ENCODE measurements around the gene APLP1. TPM values are rescaled to one million over a fixed set of nuclear protein-coding genes. Genes with fewer than 3 reads are reported as not detected.
"Not testable (repeated sequence)": the region's sequence is repeated elsewhere in the genome, so short reads cannot be mapped to it uniquely, and the experiment has no call there.

APLP1 gene
- total RNA-seq, 1 donor from 2014 or later: 2.4 TPM

DNA sequence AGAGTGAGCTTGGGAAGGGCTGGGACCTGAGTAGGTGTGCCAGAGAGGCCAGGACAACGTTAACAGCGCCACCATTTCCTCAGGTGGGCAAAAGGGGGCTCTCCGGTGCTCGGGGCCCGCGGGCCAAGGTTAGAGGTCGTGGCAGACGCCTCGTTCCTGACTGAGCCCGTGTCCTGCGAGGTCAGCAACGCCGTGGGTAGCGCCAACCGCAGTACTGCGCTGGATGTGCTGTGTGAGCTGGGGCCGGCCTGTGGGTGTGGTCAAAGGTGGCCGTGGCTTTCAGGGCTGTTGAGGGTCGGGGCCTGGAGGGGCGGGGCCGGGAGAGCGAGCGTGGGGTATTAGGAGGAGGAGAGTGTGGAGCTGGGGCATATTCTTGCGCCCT lies 7.9 kb upstream of the APLP1 start:
- Mint-ChIP-seq H3K4me1 (ENCODE audit: low read depth) (peaks cover 9% of the 10 kb centered on the region), H3K36me3 (ENCODE audit: low read depth) (peaks cover 4% of the 10 kb centered on the region), H3K9me3 (no peaks in the 10 kb centered on the region), H3K4me3 (no peak overlapping the region), H3K27ac (no peak overlapping the region), H3K27me3 (ENCODE audit: insufficient read depth) (peaks cover 47% of the 10 kb centered on the region)
- DNase-seq (ENCODE audit: low spot score): no peak
- intact Hi-C loops (cut with micrococcal nuclease): no loop called here

DNA sequence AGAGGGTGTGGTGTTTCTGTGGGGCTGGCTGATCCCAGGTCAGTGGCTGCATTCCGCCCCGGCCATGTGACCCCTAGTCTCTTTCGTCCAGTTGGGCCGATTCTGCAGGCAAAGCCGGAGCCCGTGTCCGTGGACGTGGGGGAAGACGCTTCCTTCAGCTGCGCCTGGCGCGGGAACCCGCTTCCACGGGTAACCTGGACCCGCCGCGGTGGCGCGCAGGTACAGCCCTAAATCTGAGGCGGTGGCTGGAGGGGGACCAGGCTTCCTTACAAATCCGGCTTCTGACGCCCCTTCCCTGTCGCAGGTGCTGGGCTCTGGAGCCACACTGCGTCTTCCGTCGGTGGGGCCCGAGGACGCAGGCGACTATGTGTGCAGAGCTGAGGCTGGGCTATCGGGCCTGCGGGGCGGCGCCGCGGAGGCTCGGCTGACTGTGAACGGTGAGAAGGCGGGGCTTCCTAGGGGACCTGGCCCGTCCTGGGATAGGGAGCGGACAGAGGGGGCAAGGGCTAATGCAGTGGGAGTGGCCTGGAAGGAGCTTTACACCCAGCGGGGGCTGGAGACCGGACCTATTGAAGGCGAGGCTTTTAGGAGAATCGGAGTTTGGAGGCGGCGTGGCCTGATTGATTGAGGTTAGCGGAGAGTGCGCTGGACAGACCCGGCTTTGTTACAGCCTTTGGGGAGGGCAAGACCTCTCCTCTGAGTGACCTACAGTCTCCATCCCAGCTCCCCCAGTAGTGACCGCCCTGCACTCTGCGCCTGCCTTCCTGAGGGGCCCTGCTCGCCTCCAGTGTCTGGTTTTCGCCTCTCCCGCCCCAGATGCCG lies 7.3 kb upstream of the APLP1 start:
- Mint-ChIP-seq H3K36me3 (ENCODE audit: low read depth) (peaks cover 4% of the 10 kb centered on the region), H3K27me3 (ENCODE audit: insufficient read depth) (peaks cover 44% of the 10 kb centered on the region), H3K4me3 (no peak overlapping the region), H3K27ac (no peak overlapping the region), H3K4me1 (ENCODE audit: low read depth) (peaks cover 9% of the 10 kb centered on the region), H3K9me3 (no peaks in the 10 kb centered on the region)
- DNase-seq (ENCODE audit: low spot score): no peak
- intact Hi-C loops (cut with micrococcal nuclease): no loop called here

DNA sequence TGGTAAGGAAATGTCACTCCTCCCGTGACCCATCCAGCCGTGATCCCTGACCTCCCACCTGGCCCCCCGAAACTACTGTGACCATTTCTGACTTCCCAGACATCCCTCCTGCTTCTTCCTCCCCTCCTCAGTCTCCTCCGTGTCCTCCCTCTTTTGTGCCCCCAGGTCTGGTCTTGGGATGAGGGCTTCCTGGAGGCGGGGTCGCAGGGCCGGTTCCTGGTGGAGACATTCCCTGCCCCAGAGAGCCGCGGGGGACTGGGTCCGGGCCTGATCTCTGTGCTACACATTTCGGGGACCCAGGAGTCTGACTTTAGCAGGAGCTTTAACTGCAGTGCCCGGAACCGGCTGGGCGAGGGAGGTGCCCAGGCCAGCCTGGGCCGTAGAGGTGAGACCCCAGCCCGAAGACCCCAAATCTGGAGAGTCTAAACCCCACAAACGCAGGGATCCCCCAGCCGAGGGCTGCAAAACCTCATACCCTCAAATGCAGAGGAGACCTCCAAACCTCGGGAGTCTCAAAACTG lies 6.7 kb upstream of the APLP1 start:
- no peak for DNase-seq (ENCODE audit: low spot score)
- Mint-ChIP-seq H3K9me3 (no peaks in the 10 kb centered on the region), H3K4me1 (ENCODE audit: low read depth) (peaks cover 9% of the 10 kb centered on the region), H3K4me3 (no peak overlapping the region), H3K27me3 (ENCODE audit: insufficient read depth) (peaks cover 43% of the 10 kb centered on the region), H3K27ac (no peak overlapping the region), H3K36me3 (ENCODE audit: low read depth) (peaks cover 4% of the 10 kb centered on the region)
- intact Hi-C loops (cut with micrococcal nuclease): no loop called here

DNA sequence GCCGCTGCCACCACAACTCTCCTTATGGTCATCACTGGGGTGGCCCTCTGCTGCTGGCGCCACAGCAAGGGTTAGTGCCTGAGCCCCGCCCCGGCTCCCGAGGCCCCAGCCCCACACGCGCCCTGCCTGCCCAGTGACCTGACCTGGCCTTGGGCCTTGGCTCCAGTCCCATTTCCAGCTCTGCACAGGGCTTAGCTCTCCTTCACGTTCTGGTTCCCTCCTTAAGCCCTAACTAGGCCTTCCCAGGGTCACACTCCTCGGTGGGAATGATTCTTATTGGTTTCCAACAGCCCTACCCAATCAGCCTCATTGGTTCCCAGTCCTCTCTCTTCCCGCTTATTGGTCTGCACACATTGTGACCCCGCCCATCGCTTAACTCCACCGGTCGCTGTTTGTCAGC lies 5.8 kb upstream of the APLP1 start:
- Mint-ChIP-seq H3K9me3 (no peaks in the 10 kb centered on the region), H3K36me3 (ENCODE audit: low read depth) (peaks cover 4% of the 10 kb centered on the region), H3K4me3 (no peak overlapping the region), H3K27me3 (ENCODE audit: insufficient read depth) (peaks cover 47% of the 10 kb centered on the region), H3K4me1 (ENCODE audit: low read depth) (peaks cover 3% of the 10 kb centered on the region), H3K27ac (no peak overlapping the region)
- no peak for DNase-seq (ENCODE audit: low spot score)
- intact Hi-C loops (cut with micrococcal nuclease): no loop called here

DNA sequence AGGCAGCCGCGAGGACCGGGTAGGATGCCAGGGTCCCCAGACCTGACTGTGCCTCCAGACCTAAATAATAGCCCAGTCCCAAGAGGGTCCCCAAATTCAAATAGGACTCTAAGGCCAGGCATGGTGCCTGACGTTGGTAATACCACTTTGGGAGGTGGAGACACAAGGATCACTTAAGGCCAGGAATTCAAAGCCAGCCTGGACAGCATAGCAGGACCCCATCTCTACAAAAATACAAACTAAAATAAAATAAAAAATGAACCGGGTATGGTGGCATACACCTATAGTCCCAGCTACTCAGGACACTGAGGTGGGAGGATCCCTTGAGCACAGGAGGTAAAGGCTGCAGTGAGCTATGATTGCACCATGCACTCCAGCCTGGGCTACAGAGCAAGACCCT lies 5.4 kb upstream of the APLP1 start:
- Mint-ChIP-seq H3K27ac (no peak overlapping the region), H3K4me3 (no peak overlapping the region), H3K27me3 (ENCODE audit: insufficient read depth) (peaks cover 52% of the 10 kb centered on the region), H3K9me3 (no peaks in the 10 kb centered on the region), H3K4me1 (ENCODE audit: low read depth) (peaks cover 7% of the 10 kb centered on the region), H3K36me3 (ENCODE audit: low read depth) (peaks cover 6% of the 10 kb centered on the region)
- no peak for DNase-seq (ENCODE audit: low spot score)
- intact Hi-C loops (cut with micrococcal nuclease): no loop called here

DNA sequence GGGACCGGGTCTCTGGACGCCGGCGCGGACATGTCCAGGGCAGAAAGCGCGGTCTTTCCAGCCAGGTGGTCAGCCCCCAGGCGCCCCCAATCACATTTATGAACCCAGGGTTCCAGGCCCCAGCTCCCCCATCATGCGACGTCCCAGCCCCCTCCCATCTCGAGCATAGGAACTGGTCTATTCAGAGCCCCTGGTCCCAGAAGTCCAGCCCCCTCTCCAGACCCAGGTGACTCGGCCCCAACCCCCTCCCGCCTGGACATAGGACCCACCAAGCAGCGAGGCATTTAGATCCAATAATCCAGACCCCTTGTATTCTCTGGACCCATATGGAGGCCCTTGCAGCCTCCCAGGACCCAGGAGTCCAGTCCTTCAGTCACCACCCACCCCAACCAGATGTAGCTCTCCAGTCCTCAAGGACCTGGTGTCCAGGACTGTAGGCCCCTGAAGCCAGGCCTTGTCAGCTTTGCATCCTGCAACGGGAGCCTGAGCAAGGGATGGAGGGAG lies 501 bp downstream of the APLP1 start:
- peak overlapping the region; percentile 62 for H3K4me3 Mint-ChIP-seq
- no peak for DNase-seq (ENCODE audit: low spot score)
- H3K36me3 Mint-ChIP-seq (ENCODE audit: low read depth): peaks cover 2% of the 10 kb centered on the region
- intact Hi-C loops (cut with micrococcal nuclease): loop anchor here (1.0 to 2.0 kb wide), 5 partner anchors 10 to 128 kb away; partner anchors contain the start of genes ARHGAP33 and KIRREL2
- H3K9me3 Mint-ChIP-seq: no peaks in the 10 kb centered on the region
- H3K27me3 Mint-ChIP-seq (ENCODE audit: insufficient read depth): peaks cover 29% of the 10 kb centered on the region
- no peak overlapping the region for H3K27ac Mint-ChIP-seq
- H3K4me1 Mint-ChIP-seq (ENCODE audit: low read depth): peaks cover 23% of the 10 kb centered on the region

DNA sequence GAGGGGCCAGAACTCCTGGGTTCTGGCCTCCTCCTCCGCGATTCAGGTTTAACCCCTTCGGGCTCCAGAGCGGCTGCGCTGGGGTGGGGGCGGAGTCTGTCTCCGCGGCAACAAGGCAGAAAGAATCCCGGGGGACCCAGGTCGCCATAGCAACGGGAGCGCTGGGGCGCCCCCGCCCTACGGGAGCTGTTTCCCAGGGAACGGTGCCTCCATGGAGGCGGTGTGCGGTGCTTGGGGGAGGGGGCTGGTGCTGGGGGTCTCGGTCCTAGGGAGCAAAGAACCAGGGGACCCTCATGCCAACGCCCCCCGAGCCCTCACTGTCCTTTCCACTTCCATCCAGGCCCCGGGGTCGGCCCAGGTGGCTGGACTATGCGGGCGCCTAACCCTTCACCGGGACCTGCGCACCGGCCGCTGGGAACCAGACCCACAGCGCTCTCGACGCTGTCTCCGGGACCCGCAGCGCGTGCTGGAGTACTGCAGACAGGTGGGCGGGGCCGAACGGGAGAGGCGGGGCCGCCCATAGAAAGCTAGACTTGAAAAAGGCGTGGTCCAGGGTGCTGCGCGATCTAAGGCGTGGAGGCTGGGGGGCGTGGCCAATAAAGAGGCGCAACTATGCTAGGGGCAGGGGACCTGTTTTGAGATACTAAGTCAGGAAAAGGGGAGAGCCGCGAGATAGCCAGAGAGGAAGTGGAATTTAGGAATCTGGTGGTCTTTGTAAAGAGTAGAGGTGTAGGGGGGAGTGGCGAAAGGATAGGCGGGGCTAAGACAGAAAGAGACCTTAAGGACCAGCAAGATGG lies 1.2 kb downstream of the APLP1 start:
- intact Hi-C loops (cut with micrococcal nuclease): loop anchor here (1.0 to 2.0 kb wide), 5 partner anchors 10 to 129 kb away; partner anchors contain the start of gene ARHGAP33
- Mint-ChIP-seq H3K36me3 (ENCODE audit: low read depth) (peaks cover 2% of the 10 kb centered on the region), H3K4me1 (ENCODE audit: low read depth) (peaks cover 23% of the 10 kb centered on the region), H3K9me3 (no peaks in the 10 kb centered on the region), H3K27me3 (ENCODE audit: insufficient read depth) (peaks cover 26% of the 10 kb centered on the region), H3K4me3 (peak overlapping the region; percentile 81), H3K27ac (peak overlapping the region; percentile 42)
- peak; percentile 85 for DNase-seq (ENCODE audit: low spot score)

DNA sequence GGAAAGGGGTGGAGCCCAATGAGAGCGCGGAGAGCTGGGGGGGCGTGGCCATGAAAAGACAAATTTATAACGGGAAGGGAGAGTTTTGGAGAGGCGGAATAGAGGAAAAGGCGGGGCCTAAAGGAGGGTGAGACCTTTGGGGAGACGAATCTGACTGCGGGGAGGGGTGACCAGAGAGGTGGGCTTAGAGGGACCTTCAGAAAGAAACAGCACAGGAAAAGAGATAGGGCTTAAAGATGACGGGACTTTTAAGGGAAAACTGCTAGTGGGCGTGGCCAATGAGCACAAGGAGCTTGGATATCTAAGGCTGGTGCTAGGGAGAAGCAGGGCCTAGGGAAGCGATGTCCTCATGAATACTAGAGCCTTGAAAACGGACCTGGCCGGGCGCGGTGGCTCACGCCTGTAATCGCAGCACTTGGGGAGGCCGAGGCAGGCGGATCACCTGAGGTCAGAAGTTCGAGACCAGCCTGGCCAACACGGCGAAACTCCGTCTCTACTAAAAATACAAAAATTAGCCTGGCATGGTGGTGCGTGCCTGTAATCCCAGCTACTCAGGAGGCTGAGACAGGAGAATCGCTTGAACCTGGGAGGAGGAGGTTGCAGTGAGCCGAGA lies 1.9 kb downstream of the APLP1 start:
- Mint-ChIP-seq H3K4me3 (peak overlapping the region; percentile 81), H3K27me3 (ENCODE audit: insufficient read depth) (peaks cover 23% of the 10 kb centered on the region), H3K4me1 (ENCODE audit: low read depth) (peaks cover 23% of the 10 kb centered on the region), H3K27ac (peak overlapping the region; percentile 42)
- DNase-seq (ENCODE audit: low spot score): peak; percentile 66
- intact Hi-C loops (cut with micrococcal nuclease): loop anchor here (1.0 kb wide), 1 partner anchor 61 kb away; no protein-coding TSS in a partner anchor
- H3K9me3 Mint-ChIP-seq; H3K36me3 Mint-ChIP-seq (ENCODE audit: low read depth): not testable (repeated sequence)

DNA sequence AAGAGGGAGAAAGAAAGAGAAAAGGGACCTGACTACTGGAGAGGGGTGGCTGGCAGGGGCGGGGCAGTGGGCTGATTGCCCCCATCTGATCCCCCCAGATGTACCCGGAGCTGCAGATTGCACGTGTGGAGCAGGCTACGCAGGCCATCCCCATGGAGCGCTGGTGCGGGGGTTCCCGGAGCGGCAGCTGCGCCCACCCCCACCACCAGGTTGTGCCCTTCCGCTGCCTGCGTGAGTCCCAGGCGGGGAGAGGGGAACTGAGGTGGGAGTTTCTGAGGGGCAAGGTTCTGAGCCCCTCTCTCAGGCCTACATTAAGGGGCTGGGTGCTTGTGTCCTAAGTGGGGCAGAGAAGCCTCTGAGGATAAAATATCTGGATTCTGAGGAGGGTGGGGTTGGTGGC lies 2.4 kb downstream of the APLP1 start:
- Mint-ChIP-seq H3K27me3 (ENCODE audit: insufficient read depth) (peaks cover 23% of the 10 kb centered on the region), H3K4me3 (no peak overlapping the region), H3K9me3 (no peaks in the 10 kb centered on the region), H3K27ac (no peak overlapping the region), H3K4me1 (ENCODE audit: low read depth) (peaks cover 23% of the 10 kb centered on the region), H3K36me3 (ENCODE audit: low read depth) (peaks cover 2% of the 10 kb centered on the region)
- intact Hi-C loops (cut with micrococcal nuclease): loop anchor here (1.0 kb wide), 1 partner anchor 61 kb away; no protein-coding TSS in a partner anchor
- DNase-seq (ENCODE audit: low spot score): no peak

DNA sequence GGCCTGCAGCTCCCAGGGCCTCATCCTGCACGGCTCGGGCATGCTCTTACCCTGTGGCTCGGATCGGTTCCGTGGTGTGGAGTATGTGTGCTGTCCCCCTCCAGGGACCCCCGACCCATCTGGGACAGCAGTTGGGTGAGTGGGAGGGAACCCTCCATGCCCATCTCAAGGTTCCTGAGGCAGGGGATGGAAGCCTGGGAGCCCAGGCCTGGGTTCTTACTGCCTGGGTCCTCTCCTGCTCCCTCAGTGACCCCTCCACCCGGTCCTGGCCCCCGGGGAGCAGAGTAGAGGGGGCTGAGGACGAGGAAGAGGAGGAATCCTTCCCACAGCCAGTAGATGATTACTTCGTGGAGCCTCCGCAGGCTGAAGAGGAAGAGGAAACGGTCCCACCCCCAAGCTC lies 3.2 kb downstream of the APLP1 start:
- Mint-ChIP-seq H3K4me1 (ENCODE audit: low read depth) (peaks cover 23% of the 10 kb centered on the region), H3K27ac (no peak overlapping the region), H3K9me3 (no peaks in the 10 kb centered on the region), H3K36me3 (ENCODE audit: low read depth) (peaks cover 2% of the 10 kb centered on the region), H3K27me3 (ENCODE audit: insufficient read depth) (peaks cover 22% of the 10 kb centered on the region), H3K4me3 (no peak overlapping the region)
- intact Hi-C loops (cut with micrococcal nuclease): no loop called here
- no peak for DNase-seq (ENCODE audit: low spot score)

DNA sequence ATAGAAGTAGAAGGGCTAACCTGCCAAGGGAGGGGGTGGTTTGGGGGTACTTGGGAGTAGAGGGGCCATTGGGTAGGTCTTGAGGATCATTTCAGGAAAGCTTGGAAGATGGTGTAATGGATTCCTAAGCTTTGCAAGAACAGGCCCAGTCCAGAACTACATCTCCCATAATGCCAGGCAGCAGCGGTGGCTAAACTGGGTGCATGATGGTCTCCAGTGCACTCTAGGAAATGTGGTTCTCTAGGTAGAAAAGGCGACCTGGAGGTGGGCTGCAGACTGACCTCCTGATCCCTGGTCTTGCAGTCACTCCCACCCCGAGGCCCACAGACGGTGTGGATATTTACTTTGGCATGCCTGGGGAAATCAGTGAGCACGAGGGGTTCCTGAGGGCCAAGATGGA lies 3.8 kb downstream of the APLP1 start:
- peaks cover 18% of the 10 kb centered on the region for H3K27me3 Mint-ChIP-seq (ENCODE audit: insufficient read depth)
- DNase-seq (ENCODE audit: low spot score): no peak
- no peak overlapping the region for H3K4me3 Mint-ChIP-seq
- H3K4me1 Mint-ChIP-seq (ENCODE audit: low read depth): peaks cover 23% of the 10 kb centered on the region
- H3K9me3 Mint-ChIP-seq: no peaks in the 10 kb centered on the region
- H3K36me3 Mint-ChIP-seq (ENCODE audit: low read depth): peaks cover 2% of the 10 kb centered on the region
- intact Hi-C loops (cut with micrococcal nuclease): no loop called here
- no peak overlapping the region for H3K27ac Mint-ChIP-seq

DNA sequence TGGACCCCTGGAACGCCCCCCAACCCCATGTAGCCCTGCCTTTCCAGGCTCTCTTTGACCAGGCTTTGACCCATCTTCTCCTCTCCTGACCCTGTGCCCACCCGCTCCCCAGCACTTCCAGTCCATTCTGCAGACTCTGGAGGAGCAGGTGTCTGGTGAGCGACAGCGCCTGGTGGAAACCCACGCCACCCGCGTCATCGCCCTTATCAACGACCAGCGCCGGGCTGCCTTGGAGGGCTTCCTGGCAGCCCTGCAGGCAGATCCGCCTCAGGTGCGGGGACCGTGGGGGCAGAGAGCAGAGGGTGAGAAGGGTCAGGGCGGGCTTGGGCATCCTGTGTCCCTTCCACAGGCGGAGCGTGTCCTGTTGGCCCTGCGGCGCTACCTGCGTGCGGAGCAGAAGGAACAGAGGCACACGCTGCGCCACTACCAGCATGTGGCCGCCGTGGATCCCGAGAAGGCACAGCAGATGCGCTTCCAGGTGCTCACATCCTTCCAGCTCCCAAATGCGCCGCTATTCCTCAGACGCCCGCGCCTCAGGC lies 6.1 kb downstream of the APLP1 start:
- intact Hi-C loops (cut with micrococcal nuclease): no loop called here
- H3K27ac Mint-ChIP-seq: no peak overlapping the region
- H3K4me1 Mint-ChIP-seq (ENCODE audit: low read depth): peaks cover 9% of the 10 kb centered on the region
- no peak for DNase-seq (ENCODE audit: low spot score)
- peaks cover 7% of the 10 kb centered on the region for H3K27me3 Mint-ChIP-seq (ENCODE audit: insufficient read depth)
- H3K36me3 Mint-ChIP-seq (ENCODE audit: low read depth): no peaks in the 10 kb centered on the region
- no peak overlapping the region for H3K4me3 Mint-ChIP-seq
- H3K9me3 Mint-ChIP-seq: no peaks in the 10 kb centered on the region
